Upper lobe of right lung (tissue), 1 donor: ENCODE measurements around the gene PGC. TPM values are rescaled to one million over a fixed set of nuclear protein-coding genes. Genes with fewer than 3 reads are reported as not detected.

Source experiments
- ATAC-seq: fragments of 200-7000 bp; cut with Tn5 transposase; one replicate; pipeline ENCODE4 v1.9.1; 2020; ENCODE audit warnings: mild to moderate bottlenecking, moderate library complexity
- DNase-seq: peaks from one replicate; pipeline ENCODE4 v3.0.0-alpha.2; 2020
- H3K27ac ChIP-seq: fragments of 200-600 bp; one replicate; pipeline ENCODE4 v1.8.0; 2022
- H3K27me3 ChIP-seq: fragments of 200-600 bp; one replicate; pipeline ENCODE4 v1.8.0; 2022; ENCODE audit warnings: mild to moderate bottlenecking
- H3K36me3 ChIP-seq: fragments of 200-600 bp; one replicate; pipeline ENCODE4 v1.8.0; 2022
- H3K4me1 ChIP-seq: fragments of 200-600 bp; one replicate; pipeline ENCODE4 v1.8.0; 2022
- H3K4me3 ChIP-seq: fragments of 200-600 bp; one replicate; pipeline ENCODE4 v1.8.0; 2022; ENCODE audit warnings: mild to moderate bottlenecking
- H3K9me3 ChIP-seq: fragments of 200-600 bp; one replicate; pipeline ENCODE4 v1.8.0; 2022
- CTCF ChIP-seq: fragments of 200-600 bp; IDR thresholded peaks from one replicate; pipeline ENCODE4 v1.8.0; 2022; ENCODE audit warnings: antibody characterized with exemption
- intact Hi-C: fragments of 100-400 bp; cut with DNase I; formaldehyde crosslinking; loops from one replicate; pipeline ENCODE4 v1.11.0; 2022
- total RNA-seq: library from RNA; stranded (reverse); fragmentation: NEBNext Ultra II Directional; extraction: Animal tissue kit (Norgen Biotek cat#: 25700); gene quantifications from one replicate; pipeline ENCODE4 v1.2.1, GENCODE V29; 2021
- donor health status: DM: no; HTN: yes; CAD: no; lungs with severe emphysema.

The PGC gene
- total RNA-seq, 1 donor from 2014 or later = 1,050 TPM

- Histone ChIP-seq H3K9me3 (no peaks in the 10 kb centered on the region), H3K27me3 (no peaks in the 10 kb centered on the region), H3K27ac (peak overlapping the region; percentile 36), H3K4me1 (peaks cover 59% of the 10 kb centered on the region), H3K36me3 (peaks cover 13% of the 10 kb centered on the region), H3K4me3 (no peak overlapping the region)
- no peak for ATAC-seq
- DNase-seq = no peak
- no peak for TF ChIP-seq CTCF
- intact Hi-C loops = loop anchor here (5.0 to 10.0 kb wide), 2 partner anchors 150 to 257 kb away; no protein-coding TSS in a partner anchor
Measured at GRCh38 chr6:41785254-41785653, 38.1 kb upstream of the PGC start.

- no peaks in the 10 kb centered on the region for H3K9me3 ChIP-seq
- no peaks in the 10 kb centered on the region for H3K27me3 ChIP-seq
- peak overlapping the region; percentile 36 for H3K27ac ChIP-seq
- DNase-seq (no peak), ATAC-seq (no peak)
- H3K4me1 ChIP-seq = peaks cover 56% of the 10 kb centered on the region
- peaks cover 7% of the 10 kb centered on the region for H3K36me3 ChIP-seq
- intact Hi-C loops = loop anchor here (5.0 to 10.0 kb wide), 2 partner anchors 150 to 258 kb away; no protein-coding TSS in a partner anchor
- TF ChIP-seq CTCF = no peak
- H3K4me3 ChIP-seq = no peak overlapping the region
Measured at GRCh38 chr6:41784581-41785171, 37.5 kb upstream of the PGC start.

- no peak for DNase-seq
- no peak for TF ChIP-seq CTCF
- Histone ChIP-seq H3K27ac (no peak overlapping the region), H3K4me3 (peak overlapping the region; percentile 2), H3K36me3 (no peaks in the 10 kb centered on the region), H3K9me3 (no peaks in the 10 kb centered on the region), H3K4me1 (peaks cover 51% of the 10 kb centered on the region), H3K27me3 (no peaks in the 10 kb centered on the region)
- ATAC-seq = no peak
- intact Hi-C loops = loop anchor here (10.0 kb wide), 1 partner anchor 152 kb away; no protein-coding TSS in a partner anchor
Measured at GRCh38 chr6:41783106-41783780, 36.0 kb upstream of the PGC start.

GRCh38 chr6:41781366-41781730, 34.2 kb upstream of the PGC start:
- peak overlapping the region; percentile 81 for H3K4me3 ChIP-seq

More at GRCh38 chr6:41781366-41781730, 34.2 kb upstream of the PGC start:
- no peaks in the 10 kb centered on the region for H3K27me3 ChIP-seq
- DNase-seq = peak; percentile 81
- no peak for TF ChIP-seq CTCF
- H3K36me3 ChIP-seq = peaks cover 5% of the 10 kb centered on the region
- H3K4me1 ChIP-seq = peaks cover 49% of the 10 kb centered on the region
- ATAC-seq = peak; percentile 14
- peak overlapping the region; percentile 85 for H3K27ac ChIP-seq
- no peaks in the 10 kb centered on the region for H3K9me3 ChIP-seq
- intact Hi-C loops = loop anchor here (10.0 kb wide), 1 partner anchor 153 kb away; no protein-coding TSS in a partner anchor
